Measurements from ENCODE around the gene RANBP17.

The RANBP17 gene

GRCh38 chr5:171093598-171093997 lies 231.8 kb downstream of the RANBP17 start:
- no peak overlapping the region for H3K27ac ChIP-seq (replicated peaks)
- no peak for DNase-seq (ENCODE audit: low read depth in 1 of 2, low spot score in 1 of 2)
- no peak overlapping the region for H3K4me3 ChIP-seq (replicated peaks; ENCODE audit: insufficient read depth, low read length)
- H3K27me3 ChIP-seq (ENCODE audit: insufficient read depth, poor library complexity, severe bottlenecking) = no peaks in the 10 kb centered on the region
- no peak for TF ChIP-seq GABPA (IDR thresholded peaks at IDR 0.05; ENCODE audit: low read depth)
- no peak for TF ChIP-seq CTCF (IDR thresholded peaks at IDR 0.05; ENCODE audit: insufficient read depth, low read length)
- no peak for TF ChIP-seq SPI1 (IDR thresholded peaks at IDR 0.05; ENCODE audit: borderline replicate concordance, low read depth)
- TF ChIP-seq, protein P1, sequence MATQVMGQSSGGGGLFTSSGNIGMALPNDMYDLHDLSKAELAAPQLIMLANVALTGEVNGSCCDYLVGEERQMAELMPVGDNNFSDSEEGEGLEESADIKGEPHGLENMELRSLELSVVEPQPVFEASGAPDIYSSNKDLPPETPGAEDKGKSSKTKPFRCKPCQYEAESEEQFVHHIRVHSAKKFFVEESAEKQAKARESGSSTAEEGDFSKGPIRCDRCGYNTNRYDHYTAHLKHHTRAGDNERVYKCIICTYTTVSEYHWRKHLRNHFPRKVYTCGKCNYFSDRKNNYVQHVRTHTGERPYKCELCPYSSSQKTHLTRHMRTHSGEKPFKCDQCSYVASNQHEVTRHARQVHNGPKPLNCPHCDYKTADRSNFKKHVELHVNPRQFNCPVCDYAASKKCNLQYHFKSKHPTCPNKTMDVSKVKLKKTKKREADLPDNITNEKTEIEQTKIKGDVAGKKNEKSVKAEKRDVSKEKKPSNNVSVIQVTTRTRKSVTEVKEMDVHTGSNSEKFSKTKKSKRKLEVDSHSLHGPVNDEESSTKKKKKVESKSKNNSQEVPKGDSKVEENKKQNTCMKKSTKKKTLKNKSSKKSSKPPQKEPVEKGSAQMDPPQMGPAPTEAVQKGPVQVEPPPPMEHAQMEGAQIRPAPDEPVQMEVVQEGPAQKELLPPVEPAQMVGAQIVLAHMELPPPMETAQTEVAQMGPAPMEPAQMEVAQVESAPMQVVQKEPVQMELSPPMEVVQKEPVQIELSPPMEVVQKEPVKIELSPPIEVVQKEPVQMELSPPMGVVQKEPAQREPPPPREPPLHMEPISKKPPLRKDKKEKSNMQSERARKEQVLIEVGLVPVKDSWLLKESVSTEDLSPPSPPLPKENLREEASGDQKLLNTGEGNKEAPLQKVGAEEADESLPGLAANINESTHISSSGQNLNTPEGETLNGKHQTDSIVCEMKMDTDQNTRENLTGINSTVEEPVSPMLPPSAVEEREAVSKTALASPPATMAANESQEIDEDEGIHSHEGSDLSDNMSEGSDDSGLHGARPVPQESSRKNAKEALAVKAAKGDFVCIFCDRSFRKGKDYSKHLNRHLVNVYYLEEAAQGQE (IDR thresholded peaks at IDR 0.05; ENCODE audit: insufficient replicate concordance, low read depth) = no peak
- TF ChIP-seq POLR2AphosphoS5 (IDR thresholded peaks at IDR 0.05; ENCODE audit: low read depth) = no peak

- H3K4me3 ChIP-seq (replicated peaks; ENCODE audit: insufficient read depth, low read length) = no peak overlapping the region
- DNase-seq (ENCODE audit: low read depth in 1 of 2, low spot score in 1 of 2) = no peak
- H3K27me3 ChIP-seq (ENCODE audit: insufficient read depth, poor library complexity, severe bottlenecking) = no peaks in the 10 kb centered on the region
- TF ChIP-seq SPI1 (IDR thresholded peaks at IDR 0.05; ENCODE audit: borderline replicate concordance, low read depth) = no peak
- no peak for TF ChIP-seq CTCF (IDR thresholded peaks at IDR 0.05; ENCODE audit: insufficient read depth, low read length)
- TF ChIP-seq GABPA (IDR thresholded peaks at IDR 0.05; ENCODE audit: low read depth) = no peak
- no peak for TF ChIP-seq POLR2AphosphoS5 (IDR thresholded peaks at IDR 0.05; ENCODE audit: low read depth)
- TF ChIP-seq, protein P1 (IDR thresholded peaks at IDR 0.05; ENCODE audit: insufficient replicate concordance, low read depth) = no peak
- no peak overlapping the region for H3K27ac ChIP-seq (replicated peaks)
Measured at GRCh38 chr5:171094356-171094755, 232.5 kb downstream of the RANBP17 start.

GRCh38 chr5:171102877-171103610 lies 241.2 kb downstream of the RANBP17 start:
- Histone ChIP-seq H3K27ac (replicated peaks) (no peak overlapping the region), H3K27me3 (ENCODE audit: insufficient read depth, poor library complexity, severe bottlenecking) (no peaks in the 10 kb centered on the region), H3K4me3 (replicated peaks; ENCODE audit: insufficient read depth, low read length) (no peak overlapping the region)
- TF ChIP-seq CTCF (IDR thresholded peaks at IDR 0.05; ENCODE audit: insufficient read depth, low read length) (no peak), SPI1 (IDR thresholded peaks at IDR 0.05; ENCODE audit: borderline replicate concordance, low read depth) (no peak), GABPA (IDR thresholded peaks at IDR 0.05; ENCODE audit: low read depth) (no peak), POLR2AphosphoS5 (IDR thresholded peaks at IDR 0.05; ENCODE audit: low read depth) (no peak)
- TF ChIP-seq, protein P1 (IDR thresholded peaks at IDR 0.05; ENCODE audit: insufficient replicate concordance, low read depth) = no peak
- DNase-seq (ENCODE audit: low read depth in 1 of 2, low spot score in 1 of 2) = no peak

Data from HL-60 (cell line).